Peyer's patch (tissue), 4 donors: Measurements from ENCODE around the gene CWH43.
"Not testable (repeated sequence)": the region's sequence is repeated elsewhere in the genome, so short reads cannot be mapped to it uniquely, and the experiment has no call there.

ENCODE experiments used
- POLR2A ChIP-seq, 2 donors: fragments of 450-650 bp; IDR thresholded peaks; one replicate each; pipeline ENCODE4 v1.5.1; 2017; ENCODE audit warnings: antibody characterized with exemption in 2 of 2, mild to moderate bottlenecking in 2 of 2, moderate library complexity in 2 of 2
- TF ChIP-seq, protein P1 (sequence below), 6 experiments: fragments of 450-650 bp in 4 of 6; fragments of 200-600 bp in 2 of 6; sonication (generic) in 1 of 6; IDR thresholded peaks; one replicate each; pipeline ENCODE4 v1.5.1; 2017 to 2019; ENCODE audit warnings: antibody characterized with exemption in 6 of 6, mild to moderate bottlenecking in 3 of 6, moderate library complexity in 1 of 6

- TF ChIP-seq, protein P1, sequence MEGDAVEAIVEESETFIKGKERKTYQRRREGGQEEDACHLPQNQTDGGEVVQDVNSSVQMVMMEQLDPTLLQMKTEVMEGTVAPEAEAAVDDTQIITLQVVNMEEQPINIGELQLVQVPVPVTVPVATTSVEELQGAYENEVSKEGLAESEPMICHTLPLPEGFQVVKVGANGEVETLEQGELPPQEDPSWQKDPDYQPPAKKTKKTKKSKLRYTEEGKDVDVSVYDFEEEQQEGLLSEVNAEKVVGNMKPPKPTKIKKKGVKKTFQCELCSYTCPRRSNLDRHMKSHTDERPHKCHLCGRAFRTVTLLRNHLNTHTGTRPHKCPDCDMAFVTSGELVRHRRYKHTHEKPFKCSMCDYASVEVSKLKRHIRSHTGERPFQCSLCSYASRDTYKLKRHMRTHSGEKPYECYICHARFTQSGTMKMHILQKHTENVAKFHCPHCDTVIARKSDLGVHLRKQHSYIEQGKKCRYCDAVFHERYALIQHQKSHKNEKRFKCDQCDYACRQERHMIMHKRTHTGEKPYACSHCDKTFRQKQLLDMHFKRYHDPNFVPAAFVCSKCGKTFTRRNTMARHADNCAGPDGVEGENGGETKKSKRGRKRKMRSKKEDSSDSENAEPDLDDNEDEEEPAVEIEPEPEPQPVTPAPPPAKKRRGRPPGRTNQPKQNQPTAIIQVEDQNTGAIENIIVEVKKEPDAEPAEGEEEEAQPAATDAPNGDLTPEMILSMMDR (IDR thresholded peaks at IDR 0.05): not testable (repeated sequence)
- not testable (repeated sequence) for TF ChIP-seq POLR2A (IDR thresholded peaks at IDR 0.05)
Measured at GRCh38 chr4:49092608-49093135, 106.6 kb downstream of the CWH43 start.
